AG10803 (cell line): ENCODE measurements around the gene MATN1.

ENCODE experiments used
- DNase-seq: peaks from one replicate; pipeline ENCODE4 v3.0.0; 2010; ENCODE audit warnings: low read depth
- H3K4me3 ChIP-seq: 2 replicates; pipeline ENCODE4 v1.5.1; 2011; ENCODE audit warnings: mild to moderate bottlenecking, low read length, control low read depth
- TF ChIP-seq, protein P1 (sequence below): conservative IDR thresholded peaks from 2 replicates; pipeline ENCODE4 v1.5.1; 2011; ENCODE audit warnings: mild to moderate bottlenecking, low read length, control low read depth, inconsistent platforms

The MATN1 gene

DNA sequence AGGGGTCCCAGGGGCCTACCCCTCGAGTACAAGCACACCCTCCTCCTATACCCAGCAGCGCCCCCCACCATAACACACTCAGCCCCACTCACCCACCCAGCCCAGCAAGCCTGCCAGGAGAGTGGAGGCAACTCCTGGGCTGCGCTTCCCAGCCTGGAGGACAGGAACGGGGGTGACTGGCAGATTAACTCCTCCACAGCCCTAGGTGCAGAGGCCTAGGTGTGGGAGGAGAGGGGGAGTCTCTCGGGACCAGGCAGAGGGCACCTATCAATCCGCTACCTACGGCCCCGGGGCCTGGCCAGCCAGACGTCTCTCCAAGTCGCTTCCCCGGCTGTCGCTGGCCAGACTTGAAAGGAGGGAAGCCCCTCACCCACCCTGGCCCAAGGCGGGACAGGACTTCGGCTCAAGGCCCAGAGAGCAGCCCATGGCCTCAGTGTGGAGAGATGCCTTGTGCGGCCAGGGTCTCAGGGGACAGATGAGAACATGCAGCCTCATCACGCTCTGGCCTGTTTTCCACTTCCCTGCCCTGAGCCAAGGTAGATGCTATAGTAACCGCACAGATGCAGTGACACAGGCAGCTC is 24.9 kb downstream of the MATN1 start:
- no peak overlapping the region for H3K4me3 ChIP-seq
- no peak for DNase-seq
- TF ChIP-seq, protein P1, sequence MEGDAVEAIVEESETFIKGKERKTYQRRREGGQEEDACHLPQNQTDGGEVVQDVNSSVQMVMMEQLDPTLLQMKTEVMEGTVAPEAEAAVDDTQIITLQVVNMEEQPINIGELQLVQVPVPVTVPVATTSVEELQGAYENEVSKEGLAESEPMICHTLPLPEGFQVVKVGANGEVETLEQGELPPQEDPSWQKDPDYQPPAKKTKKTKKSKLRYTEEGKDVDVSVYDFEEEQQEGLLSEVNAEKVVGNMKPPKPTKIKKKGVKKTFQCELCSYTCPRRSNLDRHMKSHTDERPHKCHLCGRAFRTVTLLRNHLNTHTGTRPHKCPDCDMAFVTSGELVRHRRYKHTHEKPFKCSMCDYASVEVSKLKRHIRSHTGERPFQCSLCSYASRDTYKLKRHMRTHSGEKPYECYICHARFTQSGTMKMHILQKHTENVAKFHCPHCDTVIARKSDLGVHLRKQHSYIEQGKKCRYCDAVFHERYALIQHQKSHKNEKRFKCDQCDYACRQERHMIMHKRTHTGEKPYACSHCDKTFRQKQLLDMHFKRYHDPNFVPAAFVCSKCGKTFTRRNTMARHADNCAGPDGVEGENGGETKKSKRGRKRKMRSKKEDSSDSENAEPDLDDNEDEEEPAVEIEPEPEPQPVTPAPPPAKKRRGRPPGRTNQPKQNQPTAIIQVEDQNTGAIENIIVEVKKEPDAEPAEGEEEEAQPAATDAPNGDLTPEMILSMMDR: no peak; the same call in 1 of the 2 replicates

DNA sequence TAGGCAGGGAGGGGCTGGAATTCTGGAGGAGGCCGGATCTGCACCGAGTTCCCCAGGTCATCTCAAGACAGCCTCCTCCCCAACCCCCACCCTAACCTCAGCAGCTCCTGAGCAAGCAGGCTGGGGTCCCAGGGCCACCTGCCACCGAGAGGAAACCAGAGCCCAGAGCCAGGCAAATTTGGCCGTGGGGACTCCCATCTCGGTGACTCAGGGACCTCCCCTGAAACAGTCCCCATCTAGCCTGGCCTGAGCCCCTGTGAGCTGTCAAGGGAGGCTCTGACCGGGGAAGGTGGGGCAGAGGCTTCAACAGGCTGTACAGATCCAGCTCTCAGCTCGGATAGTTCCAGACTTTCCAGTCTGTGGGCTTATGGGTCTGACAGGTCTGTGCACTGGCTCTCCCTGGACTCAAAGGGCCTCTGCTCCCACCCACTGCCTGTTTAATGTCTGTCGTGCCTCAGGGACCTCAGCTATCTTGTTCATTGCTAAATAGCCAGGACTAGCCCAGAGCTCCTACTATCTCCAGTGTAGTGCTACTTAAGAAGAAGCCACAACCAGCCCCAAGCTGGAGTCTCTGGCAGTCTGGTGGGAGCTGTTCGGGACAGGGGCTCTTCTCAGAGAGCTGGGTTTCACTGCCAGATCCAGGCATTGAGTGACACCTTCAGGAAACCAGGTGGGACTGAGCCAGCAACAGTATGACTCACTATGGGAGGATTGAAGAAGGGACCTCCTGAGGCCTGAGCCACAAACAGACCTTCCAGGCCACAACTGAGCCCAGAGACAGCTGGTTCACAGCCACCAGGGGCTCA is 25.6 kb downstream of the MATN1 start:
- TF ChIP-seq, protein P1: no peak
- peak; percentile 57 for DNase-seq
- no peak overlapping the region for H3K4me3 ChIP-seq

DNA sequence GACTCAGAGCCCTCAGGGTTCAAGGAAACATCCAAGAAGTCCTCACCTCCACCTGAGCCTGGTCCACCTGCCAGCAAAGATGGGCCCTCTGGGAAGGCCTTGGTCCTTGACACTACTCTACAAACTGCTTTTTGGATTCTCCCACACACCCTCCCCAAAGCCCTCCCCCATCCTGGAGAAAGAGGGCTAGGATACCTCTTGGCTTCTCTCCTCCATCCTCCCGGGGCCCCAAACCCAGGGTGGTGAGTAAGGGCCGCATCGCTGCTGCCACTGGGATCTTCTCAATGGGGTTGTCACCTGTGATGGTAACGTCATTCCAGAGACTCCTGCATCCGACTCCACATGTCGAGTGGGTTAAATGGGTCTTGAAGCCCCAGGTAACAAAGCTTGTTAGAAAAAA is 26.6 kb downstream of the MATN1 start:
- no peak for DNase-seq
- H3K4me3 ChIP-seq: no peak overlapping the region
- TF ChIP-seq, protein P1: no peak

DNA sequence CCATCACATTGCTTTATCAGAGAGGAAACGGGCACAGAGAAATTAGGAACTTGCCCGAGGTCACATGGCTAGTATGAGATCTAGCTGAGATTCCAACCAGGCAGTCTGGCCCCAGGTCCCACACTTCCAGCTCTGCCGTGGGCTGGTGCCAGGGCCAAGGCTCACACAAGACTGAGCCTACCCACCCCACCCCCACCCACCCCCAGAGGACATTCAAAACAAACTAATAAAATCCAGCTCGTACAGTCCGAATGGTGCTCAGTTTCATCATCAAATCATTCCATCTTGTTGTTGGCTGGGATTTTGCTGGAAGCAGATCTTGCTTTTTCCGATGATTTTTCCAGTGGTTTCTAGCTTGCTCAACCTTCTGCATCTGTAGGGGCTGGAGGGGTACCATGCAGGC is 27.9 kb downstream of the MATN1 start:
- TF ChIP-seq, protein P1: no peak
- H3K4me3 ChIP-seq: no peak overlapping the region
- peak; percentile 73 for DNase-seq

DNA sequence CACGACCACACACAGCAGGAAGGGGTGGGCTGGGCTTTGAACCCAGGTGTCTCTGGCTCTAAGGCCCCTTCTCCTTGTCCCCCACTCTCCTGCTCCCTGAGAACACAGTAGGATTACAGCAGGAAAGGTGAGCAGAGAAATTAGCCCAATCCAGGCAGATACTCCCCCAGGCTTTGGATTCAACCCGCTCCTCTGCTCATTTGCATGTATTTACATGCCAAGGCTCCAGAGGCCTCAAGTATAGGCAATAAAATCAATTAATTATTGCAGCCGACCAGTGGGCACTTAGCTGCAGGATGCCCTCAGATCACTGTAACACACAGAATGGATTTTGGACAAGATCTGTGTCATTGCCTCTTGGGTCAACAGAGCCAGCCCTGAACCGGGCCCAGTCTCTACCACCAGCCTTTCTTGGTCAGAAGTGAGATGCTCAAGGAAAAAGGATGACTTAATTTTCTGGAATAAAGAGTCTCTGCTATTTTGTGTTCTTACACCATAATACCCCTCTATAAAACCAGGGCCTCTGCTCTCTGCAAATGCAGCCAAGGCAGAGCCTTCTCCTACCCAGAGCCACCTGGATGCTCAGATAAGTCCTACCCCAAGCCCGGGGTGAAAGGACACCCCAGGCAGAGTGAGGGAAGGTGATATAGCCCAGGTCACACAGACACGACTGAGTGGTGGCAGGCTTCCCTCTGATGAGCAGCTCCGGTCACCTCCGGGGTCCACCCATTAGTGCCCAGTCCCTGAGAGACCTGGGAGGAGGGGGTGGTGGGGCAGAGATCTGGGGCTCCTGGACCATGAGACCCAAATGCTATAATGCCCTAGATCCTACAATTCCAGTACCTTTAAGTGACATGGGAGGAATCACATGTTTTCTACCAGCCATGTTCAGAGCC is 28.9 kb downstream of the MATN1 start:
- no peak overlapping the region for H3K4me3 ChIP-seq
- DNase-seq: no peak
- TF ChIP-seq, protein P1: no peak

DNA sequence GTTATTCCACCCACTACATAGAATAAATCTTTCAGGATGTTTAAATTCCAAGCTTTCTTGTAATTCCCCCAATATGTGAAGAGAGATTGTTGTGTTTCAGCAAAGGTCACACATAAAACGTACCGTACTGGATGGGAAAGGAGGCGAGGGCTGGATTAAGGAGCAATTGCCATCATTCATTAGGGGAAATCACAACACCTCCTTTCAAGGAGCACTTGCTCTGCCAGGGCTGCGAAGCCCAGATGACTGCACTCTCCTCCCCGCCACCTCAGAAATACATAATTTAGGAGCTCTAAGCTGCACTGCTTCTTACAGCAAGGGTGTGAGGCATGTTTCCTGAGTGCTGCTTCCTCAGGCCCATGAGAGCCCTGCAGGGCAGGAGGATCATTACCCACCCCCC is 29.6 kb downstream of the MATN1 start:
- no peak overlapping the region for H3K4me3 ChIP-seq
- no peak for DNase-seq
- TF ChIP-seq, protein P1: no peak
